Measurements from ENCODE around the gene SCML1.

The SCML1 gene

DNA sequence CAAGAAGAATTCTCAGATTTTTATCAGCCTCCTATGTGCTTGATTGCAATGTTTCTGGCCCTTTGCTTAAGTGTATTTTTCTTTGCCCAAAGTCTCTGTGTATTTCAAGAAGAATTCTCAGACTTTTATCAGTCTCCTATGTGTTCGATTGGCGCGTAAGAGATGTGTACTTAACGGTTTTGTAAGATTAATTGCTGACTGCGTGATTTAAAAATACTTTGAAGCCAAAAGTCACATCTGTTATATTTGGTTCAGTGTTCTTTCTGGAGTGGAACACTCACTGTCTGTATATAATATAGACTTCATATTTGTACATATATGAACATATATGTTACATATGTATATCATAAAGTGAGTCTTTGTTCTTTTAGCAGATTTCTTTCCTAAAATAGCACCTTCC is 11.4 kb downstream of the SCML1 start:
- Mint-ChIP-seq H3K27ac (no peak overlapping the region), H3K4me3 (no peak overlapping the region), H3K9me3 (no peaks in the 10 kb centered on the region), H3K27me3 (ENCODE audit: low read depth) (no peaks in the 10 kb centered on the region), H3K36me3 (ENCODE audit: low read depth) (peaks cover 12% of the 10 kb centered on the region), H3K4me1 (no peaks in the 10 kb centered on the region)
- TF ChIP-seq, protein P1, sequence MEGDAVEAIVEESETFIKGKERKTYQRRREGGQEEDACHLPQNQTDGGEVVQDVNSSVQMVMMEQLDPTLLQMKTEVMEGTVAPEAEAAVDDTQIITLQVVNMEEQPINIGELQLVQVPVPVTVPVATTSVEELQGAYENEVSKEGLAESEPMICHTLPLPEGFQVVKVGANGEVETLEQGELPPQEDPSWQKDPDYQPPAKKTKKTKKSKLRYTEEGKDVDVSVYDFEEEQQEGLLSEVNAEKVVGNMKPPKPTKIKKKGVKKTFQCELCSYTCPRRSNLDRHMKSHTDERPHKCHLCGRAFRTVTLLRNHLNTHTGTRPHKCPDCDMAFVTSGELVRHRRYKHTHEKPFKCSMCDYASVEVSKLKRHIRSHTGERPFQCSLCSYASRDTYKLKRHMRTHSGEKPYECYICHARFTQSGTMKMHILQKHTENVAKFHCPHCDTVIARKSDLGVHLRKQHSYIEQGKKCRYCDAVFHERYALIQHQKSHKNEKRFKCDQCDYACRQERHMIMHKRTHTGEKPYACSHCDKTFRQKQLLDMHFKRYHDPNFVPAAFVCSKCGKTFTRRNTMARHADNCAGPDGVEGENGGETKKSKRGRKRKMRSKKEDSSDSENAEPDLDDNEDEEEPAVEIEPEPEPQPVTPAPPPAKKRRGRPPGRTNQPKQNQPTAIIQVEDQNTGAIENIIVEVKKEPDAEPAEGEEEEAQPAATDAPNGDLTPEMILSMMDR (IDR thresholded peaks at IDR 0.05; ENCODE audit: unreplicated experiment in 3 of 3): no peak

DNA sequence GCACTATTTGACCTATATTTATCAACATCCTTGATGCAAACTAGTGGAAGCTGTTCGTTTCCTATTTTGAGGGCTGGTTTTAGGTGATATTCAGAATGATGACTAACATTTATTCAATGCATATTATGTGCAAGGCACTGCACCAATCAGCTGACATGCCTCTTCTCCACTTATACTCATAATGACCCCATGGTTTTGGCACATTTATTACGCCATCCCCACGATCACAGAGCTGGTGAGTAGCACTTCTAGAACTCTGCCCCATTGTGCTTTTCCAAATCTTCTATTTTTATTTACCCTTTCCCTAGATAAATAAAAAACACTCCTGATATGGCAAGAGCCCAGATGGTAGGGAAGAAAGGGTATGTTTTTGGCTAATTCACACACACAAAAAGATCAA is 13.1 kb downstream of the SCML1 start:
- no peak overlapping the region for H3K4me3 Mint-ChIP-seq
- peaks cover 12% of the 10 kb centered on the region for H3K36me3 Mint-ChIP-seq (ENCODE audit: low read depth)
- no peak overlapping the region for H3K27ac Mint-ChIP-seq
- H3K27me3 Mint-ChIP-seq (ENCODE audit: low read depth): no peaks in the 10 kb centered on the region
- no peaks in the 10 kb centered on the region for H3K9me3 Mint-ChIP-seq
- H3K4me1 Mint-ChIP-seq: no peaks in the 10 kb centered on the region
- TF ChIP-seq, protein P1 (IDR thresholded peaks at IDR 0.05; ENCODE audit: unreplicated experiment in 3 of 3): no peak

DNA sequence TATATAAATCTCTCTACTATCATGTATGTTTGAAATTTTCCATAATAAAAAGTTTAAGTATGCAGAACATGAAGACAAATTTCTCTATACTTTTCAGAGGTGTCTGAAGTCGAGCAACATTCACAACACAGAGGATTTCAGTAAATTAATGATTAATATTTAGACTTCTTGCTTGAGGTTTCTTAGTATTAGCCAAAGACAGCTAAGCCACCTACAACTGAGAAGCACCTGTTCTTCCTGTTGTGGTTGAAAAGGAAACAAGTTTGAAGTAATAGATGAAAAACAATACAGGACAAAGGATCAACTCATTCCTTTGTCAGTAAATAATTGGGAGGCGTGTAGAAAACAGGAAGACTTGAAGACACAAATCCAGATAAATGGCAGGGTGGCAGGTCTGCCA is 21.1 kb downstream of the SCML1 start:
- no peaks in the 10 kb centered on the region for H3K4me1 Mint-ChIP-seq
- no peak overlapping the region for H3K4me3 Mint-ChIP-seq
- H3K36me3 Mint-ChIP-seq (ENCODE audit: low read depth): no peaks in the 10 kb centered on the region
- TF ChIP-seq, protein P1 (IDR thresholded peaks at IDR 0.05; ENCODE audit: unreplicated experiment in 3 of 3): no peak
- peaks cover 5% of the 10 kb centered on the region for H3K27me3 Mint-ChIP-seq (ENCODE audit: low read depth)
- H3K27ac Mint-ChIP-seq: no peak overlapping the region
- no peaks in the 10 kb centered on the region for H3K9me3 Mint-ChIP-seq

DNA sequence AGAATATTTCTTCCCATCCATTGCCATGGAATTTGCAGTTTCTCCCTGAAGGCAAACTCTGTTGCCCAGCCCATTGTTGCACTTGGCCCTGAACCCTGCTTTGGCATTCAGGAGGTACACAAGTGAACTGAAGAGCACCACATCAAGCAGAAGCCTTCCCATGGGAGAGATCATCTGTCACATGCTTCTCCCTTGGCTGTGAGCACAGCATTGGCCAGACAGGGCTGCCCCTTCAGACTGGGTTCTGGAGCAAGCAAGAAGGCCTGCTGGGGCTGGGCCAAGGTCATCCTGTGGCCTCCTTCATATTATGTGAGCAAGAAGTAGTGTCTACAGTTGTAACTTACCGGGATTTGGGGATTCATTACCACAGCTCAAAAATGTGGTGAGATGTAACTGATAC is 22.7 kb downstream of the SCML1 start:
- H3K4me3 Mint-ChIP-seq: no peak overlapping the region
- H3K36me3 Mint-ChIP-seq (ENCODE audit: low read depth): no peaks in the 10 kb centered on the region

DNA sequence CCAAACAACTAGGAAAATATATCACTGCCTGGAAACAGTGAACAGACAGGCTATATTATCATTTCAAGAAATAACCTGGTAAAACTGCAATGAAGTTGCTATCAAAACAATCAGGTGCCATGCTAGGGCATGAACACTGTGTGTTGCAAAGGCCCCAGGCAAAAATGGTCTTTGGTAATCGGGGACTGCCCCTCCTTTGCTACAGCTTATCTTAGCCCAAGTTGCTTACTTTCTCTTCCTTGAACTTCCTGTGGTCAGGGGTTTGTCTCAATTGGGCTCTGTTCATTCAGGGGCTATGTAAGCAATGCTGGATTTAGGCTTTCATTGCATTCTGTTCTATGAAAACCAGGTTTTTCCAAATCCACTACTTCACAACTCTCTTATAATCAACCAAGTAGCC is 30.4 kb downstream of the SCML1 start:
- Mint-ChIP-seq H3K4me3 (no peak overlapping the region), H3K27me3 (ENCODE audit: low read depth) (peaks cover 1% of the 10 kb centered on the region), H3K27ac (no peak overlapping the region), H3K9me3 (no peaks in the 10 kb centered on the region), H3K36me3 (ENCODE audit: low read depth) (no peaks in the 10 kb centered on the region), H3K4me1 (no peaks in the 10 kb centered on the region)
- TF ChIP-seq, protein P1 (IDR thresholded peaks at IDR 0.05; ENCODE audit: unreplicated experiment in 3 of 3): no peak

More for the DNA sequence above, 22.7 kb downstream of the SCML1 start:
- H3K27ac Mint-ChIP-seq: no peak overlapping the region
- H3K4me1 Mint-ChIP-seq: no peaks in the 10 kb centered on the region
- H3K27me3 Mint-ChIP-seq (ENCODE audit: low read depth): peaks cover 5% of the 10 kb centered on the region
- TF ChIP-seq, protein P1 (IDR thresholded peaks at IDR 0.05; ENCODE audit: unreplicated experiment in 3 of 3): no peak
- H3K9me3 Mint-ChIP-seq: no peaks in the 10 kb centered on the region

DNA sequence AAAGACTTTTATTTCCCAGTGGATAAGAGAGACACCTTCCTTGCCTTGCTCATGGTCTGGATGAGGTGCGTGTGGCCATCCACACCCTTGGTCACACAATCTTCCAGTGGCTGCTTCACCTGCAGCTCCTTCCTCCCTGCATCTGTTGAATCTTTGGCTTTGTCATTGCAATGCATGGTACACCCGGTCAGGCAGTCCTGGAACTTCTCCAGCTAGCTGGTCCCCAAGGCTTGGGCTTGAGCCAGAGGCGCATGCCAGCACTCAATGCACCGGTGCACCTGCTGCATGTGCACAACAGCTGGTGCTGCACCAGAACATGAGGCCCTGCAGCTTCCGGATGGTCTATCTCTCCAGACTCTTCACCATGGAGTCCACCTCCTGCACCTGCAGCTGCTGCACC is 31.7 kb downstream of the SCML1 start:
- no peaks in the 10 kb centered on the region for H3K27me3 Mint-ChIP-seq (ENCODE audit: low read depth)
- TF ChIP-seq, protein P1 (IDR thresholded peaks at IDR 0.05; ENCODE audit: unreplicated experiment in 3 of 3): no peak
- no peaks in the 10 kb centered on the region for H3K36me3 Mint-ChIP-seq (ENCODE audit: low read depth)

More for the DNA sequence above, 31.7 kb downstream of the SCML1 start:
- H3K27ac Mint-ChIP-seq: no peak overlapping the region
- no peak overlapping the region for H3K4me3 Mint-ChIP-seq
- no peaks in the 10 kb centered on the region for H3K4me1 Mint-ChIP-seq
- no peaks in the 10 kb centered on the region for H3K9me3 Mint-ChIP-seq
